Mesendoderm (in vitro differentiated cells): ENCODE data around the gene SLC4A11.

Source experiments
- DNase-seq: peaks from one replicate; pipeline ENCODE4 v3.0.0; 2013
- H2AK5ac ChIP-seq: 2 replicates; pipeline ENCODE4 v1.6.1; 2013; ENCODE audit warnings: low read length, inconsistent platforms
- H2BK120ac ChIP-seq: 2 replicates; pipeline ENCODE4 v1.6.1; 2013; ENCODE audit warnings: low read depth, mild to moderate bottlenecking, low read length, moderate library complexity, mixed read lengths
- H2BK15ac ChIP-seq: replicated peaks from 2 replicates; pipeline ENCODE4 v1.6.1; 2013; ENCODE audit warnings: low read depth, mild to moderate bottlenecking, moderate library complexity
- H2BK5ac ChIP-seq: 2 replicates; pipeline ENCODE4 v1.6.1; 2013; ENCODE audit warnings: low read length, inconsistent platforms
- H3K18ac ChIP-seq: 2 replicates; pipeline ENCODE4 v1.6.1; 2013; ENCODE audit warnings: mild to moderate bottlenecking, low read length, mixed read lengths
- H3K23ac ChIP-seq: one replicate; pipeline ENCODE4 v1.6.1; 2013; ENCODE audit warnings: low read length
- H3K27ac ChIP-seq: 2 replicates; pipeline ENCODE4 v1.5.1; 2013; ENCODE audit warnings: low read depth, mild to moderate bottlenecking, inconsistent platforms, low read length, moderate library complexity
- H3K27me3 ChIP-seq: 2 replicates; pipeline ENCODE4 v1.6.1; 2013; ENCODE audit warnings: low read length, control low read depth, mild to moderate bottlenecking, inconsistent platforms; ENCODE audit not compliant: insufficient read depth, poor library complexity
- H3K36me3 ChIP-seq: 2 replicates; pipeline ENCODE4 v1.6.1; 2013; ENCODE audit warnings: low read length, inconsistent platforms; ENCODE audit not compliant: control insufficient read depth, insufficient read depth
- H3K4ac ChIP-seq: one replicate; pipeline ENCODE4 v1.6.1; 2013; ENCODE audit warnings: low read depth, mild to moderate bottlenecking, low read length, moderate library complexity
- H3K4me1 ChIP-seq: 2 replicates; pipeline ENCODE4 v1.6.1; 2013; ENCODE audit warnings: low read depth, low read length, inconsistent platforms; ENCODE audit not compliant: control insufficient read depth
- H3K4me2 ChIP-seq: 2 replicates; pipeline ENCODE4 v1.6.1; 2013; ENCODE audit warnings: low read length
- H3K4me3 ChIP-seq: 2 replicates; pipeline ENCODE4 v1.5.1; 2013; ENCODE audit warnings: mild to moderate bottlenecking, low read length
- H3K56ac ChIP-seq: one replicate; pipeline ENCODE4 v1.6.1; 2013; ENCODE audit warnings: low read length
- H3K79me1 ChIP-seq: 2 replicates; pipeline ENCODE4 v1.6.1; 2013; ENCODE audit warnings: low read length, inconsistent platforms
- H3K79me2 ChIP-seq: 2 replicates; pipeline ENCODE4 v1.6.1; 2013; ENCODE audit warnings: mild to moderate bottlenecking, low read length; ENCODE audit not compliant: control insufficient read depth, insufficient read depth
- H3K9ac ChIP-seq: 2 replicates; pipeline ENCODE4 v1.6.1; 2013; ENCODE audit warnings: low read length, inconsistent platforms
- H4K5ac ChIP-seq: one replicate; pipeline ENCODE4 v1.6.1; 2013; ENCODE audit warnings: low read length
- H4K8ac ChIP-seq: one replicate; pipeline ENCODE4 v1.6.1; 2013; ENCODE audit warnings: low read depth, mild to moderate bottlenecking, control low read depth, low read length, moderate library complexity
- WGBS: extraction: QIAGEN DNeasy Blood & Tissue Kit; methylation state at CpG from one replicate; pipeline ENCODE4 v1.1.7; 2013; ENCODE audit warnings: low lambda C conversion rate, missing lambda C conversion rate; ENCODE audit not compliant: insufficient coverage; ENCODE audit errors: extremely low coverage; 5-methylcytosine and 5-hydroxymethylcytosine counted together

Gene SLC4A11

DNA sequence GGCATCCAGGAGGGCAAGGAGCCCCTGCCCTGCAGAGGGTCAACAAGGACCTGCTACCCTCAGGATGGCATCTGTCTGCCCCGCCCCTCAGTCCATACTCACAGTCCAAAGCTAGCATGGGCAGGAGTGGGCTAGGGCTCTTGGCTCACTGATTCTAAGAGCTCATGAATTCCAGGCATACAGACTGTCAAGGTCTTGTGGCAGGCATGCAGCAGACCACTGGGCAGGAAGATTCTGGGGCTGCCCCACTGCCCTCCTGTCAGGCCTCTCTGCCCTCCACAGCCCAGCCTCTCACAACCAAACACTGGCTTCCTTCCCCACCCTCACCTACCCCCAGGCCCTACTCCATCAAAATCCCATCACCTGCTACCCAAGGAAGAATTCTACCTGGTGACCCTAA is 5.6 kb upstream of the SLC4A11 start:
- Histone ChIP-seq H3K27me3 (no peaks in the 10 kb centered on the region), H3K79me2 (no peaks in the 10 kb centered on the region)
- WGBS = no CpG with 5 or more reads among the region's 1 CpG

DNA sequence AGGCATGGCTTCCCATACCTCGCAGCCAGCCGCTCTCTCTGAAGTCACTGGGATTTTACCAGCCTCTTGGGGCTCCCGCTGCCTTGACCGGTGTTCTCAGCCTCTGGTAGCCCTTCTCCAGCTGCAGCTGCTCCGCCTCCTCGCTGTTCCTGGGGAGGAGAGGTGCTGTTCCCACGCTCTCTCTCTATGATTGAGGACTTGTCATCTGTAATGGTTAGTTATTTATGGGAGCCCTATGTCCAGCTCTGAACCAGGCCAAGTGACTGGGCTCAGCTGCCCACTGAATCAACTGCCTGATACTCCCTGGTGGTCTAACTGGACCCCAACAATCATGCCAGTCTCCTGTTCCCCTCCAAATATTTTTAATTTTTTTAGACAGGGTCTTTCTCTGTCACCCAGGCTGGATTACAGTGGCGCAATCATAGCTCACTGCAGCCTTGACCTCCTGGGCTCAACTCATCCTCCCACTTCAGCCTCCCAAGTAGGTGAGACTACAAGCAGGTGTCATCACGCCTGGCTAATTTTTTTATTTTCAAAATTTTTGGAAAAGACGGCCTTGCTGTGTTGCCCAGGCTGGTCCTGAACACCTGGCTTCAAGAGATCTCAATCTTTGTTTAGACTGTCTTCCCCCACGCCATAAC is 4.8 kb upstream of the SLC4A11 start:
- Histone ChIP-seq H3K4me2 (no peak overlapping the region), H3K23ac (no peak overlapping the region), H3K27ac (no peak overlapping the region), H2BK5ac (no peak overlapping the region), H3K18ac (no peak overlapping the region), H3K4me1 (peaks cover 2% of the 10 kb centered on the region), H3K4ac (no peak overlapping the region), H4K8ac (no peak overlapping the region), H4K5ac (no peak overlapping the region), H3K27me3 (no peaks in the 10 kb centered on the region), H3K56ac (no peak overlapping the region), H3K9ac (no peak overlapping the region), H2BK120ac (no peak overlapping the region), H3K4me3 (no peak overlapping the region), H3K79me1 (no peaks in the 10 kb centered on the region), H2BK15ac (no peak overlapping the region), H2AK5ac (no peak overlapping the region), H3K36me3 (no peaks in the 10 kb centered on the region), H3K79me2 (no peaks in the 10 kb centered on the region)
- WGBS = no CpG with 5 or more reads among the region's 11 CpGs
- no peak for DNase-seq

More for the DNA sequence above, 5.6 kb upstream of the SLC4A11 start:
- H3K9ac ChIP-seq = no peak overlapping the region
- H3K4ac ChIP-seq = no peak overlapping the region
- H3K36me3 ChIP-seq = no peaks in the 10 kb centered on the region
- H3K4me3 ChIP-seq = no peak overlapping the region
- no peak overlapping the region for H2BK15ac ChIP-seq
- H4K5ac ChIP-seq = no peak overlapping the region
- no peak overlapping the region for H4K8ac ChIP-seq
- H3K56ac ChIP-seq = no peak overlapping the region
- no peak overlapping the region for H3K27ac ChIP-seq
- H3K18ac ChIP-seq = no peak overlapping the region
- no peak overlapping the region for H2AK5ac ChIP-seq
- H3K4me2 ChIP-seq = no peak overlapping the region
- H3K79me1 ChIP-seq = no peaks in the 10 kb centered on the region
- no peak overlapping the region for H2BK5ac ChIP-seq
- peaks cover 2% of the 10 kb centered on the region for H3K4me1 ChIP-seq
- H2BK120ac ChIP-seq = no peak overlapping the region
- H3K23ac ChIP-seq = no peak overlapping the region
- no peak for DNase-seq

DNA sequence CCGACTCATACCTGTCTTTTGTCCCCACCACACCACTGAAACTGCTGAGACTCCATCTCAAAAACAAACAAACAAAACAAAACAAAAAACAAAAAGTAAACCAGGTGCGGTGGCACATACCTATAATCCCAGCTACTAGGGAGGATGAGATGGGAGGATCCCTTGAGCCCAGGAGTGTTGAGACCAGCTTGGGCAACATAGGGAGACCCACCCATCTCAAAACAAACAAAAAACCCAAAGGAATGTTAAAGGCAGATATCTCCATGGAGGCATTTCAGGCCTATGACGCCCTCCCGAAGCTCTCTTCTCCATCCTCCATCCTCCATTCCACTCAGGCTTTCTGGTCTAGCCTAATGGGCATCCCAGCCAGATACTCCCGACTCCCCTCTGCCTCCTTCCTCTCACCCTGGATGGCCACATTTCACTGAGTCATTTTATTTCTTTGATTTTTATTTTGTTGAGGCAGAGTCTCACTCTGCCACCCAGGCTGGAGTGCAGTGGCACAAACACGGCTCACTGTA is 3.2 kb upstream of the SLC4A11 start:
- H3K27ac ChIP-seq = no peak overlapping the region
- H2BK120ac ChIP-seq = no peak overlapping the region
- H2AK5ac ChIP-seq = no peak overlapping the region
- no peaks in the 10 kb centered on the region for H3K79me1 ChIP-seq
- no peak overlapping the region for H3K56ac ChIP-seq
- no peaks in the 10 kb centered on the region for H3K79me2 ChIP-seq
- no peak overlapping the region for H4K5ac ChIP-seq
- H3K4me2 ChIP-seq = no peak overlapping the region
- H3K9ac ChIP-seq = no peak overlapping the region
- H3K4me3 ChIP-seq = no peak overlapping the region
- peaks cover 9% of the 10 kb centered on the region for H3K27me3 ChIP-seq
- H3K4me1 ChIP-seq = no peaks in the 10 kb centered on the region
- no peak overlapping the region for H2BK15ac ChIP-seq
- H2BK5ac ChIP-seq = no peak overlapping the region
- H3K18ac ChIP-seq = no peak overlapping the region
- WGBS = no CpG with 5 or more reads among the region's 6 CpGs
- no peak overlapping the region for H3K23ac ChIP-seq
- DNase-seq = no peak
- no peak overlapping the region for H4K8ac ChIP-seq
- no peaks in the 10 kb centered on the region for H3K36me3 ChIP-seq
- no peak overlapping the region for H3K4ac ChIP-seq

DNA sequence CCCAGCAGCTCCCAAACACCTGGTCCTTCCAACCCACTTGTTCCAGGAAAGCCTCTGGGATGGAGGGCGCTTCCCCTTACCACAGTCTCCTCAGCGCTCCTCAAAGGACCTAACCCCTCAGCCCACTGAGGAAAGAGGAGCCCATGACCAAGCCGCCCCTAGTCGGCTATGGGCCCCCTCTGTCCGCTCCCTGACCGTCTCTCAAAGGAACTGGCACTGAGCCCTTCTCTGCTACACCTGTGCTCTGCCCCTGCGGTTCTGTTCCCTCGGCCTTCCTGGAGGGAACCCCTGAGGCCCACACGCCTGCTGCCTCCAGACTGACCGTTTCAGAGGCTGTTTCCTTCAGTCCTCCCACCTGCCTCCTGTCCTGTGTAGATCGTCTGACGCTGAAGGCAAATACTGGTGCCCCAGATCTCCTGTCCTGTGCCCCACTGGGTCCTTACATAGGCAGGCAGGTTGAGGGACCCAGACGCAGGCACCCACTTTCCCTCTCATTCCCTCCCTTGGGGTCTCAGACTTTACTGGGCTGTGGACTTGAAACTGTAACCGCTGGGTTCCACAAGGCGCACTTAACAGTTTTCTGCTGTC is 1.9 kb upstream of the SLC4A11 start:
- H3K79me1 ChIP-seq = no peaks in the 10 kb centered on the region
- no peaks in the 10 kb centered on the region for H3K4me1 ChIP-seq
- no peak overlapping the region for H3K18ac ChIP-seq
- no peak overlapping the region for H3K9ac ChIP-seq
- DNase-seq = no peak
- no peak overlapping the region for H3K4ac ChIP-seq
- no peak overlapping the region for H3K23ac ChIP-seq
- H3K27ac ChIP-seq = no peak overlapping the region
- WGBS = no CpG with 5 or more reads among the region's 15 CpGs
- no peak overlapping the region for H2BK15ac ChIP-seq
- no peak overlapping the region for H3K4me2 ChIP-seq
- no peak overlapping the region for H4K8ac ChIP-seq
- no peak overlapping the region for H3K4me3 ChIP-seq
- no peak overlapping the region for H4K5ac ChIP-seq
- H2BK5ac ChIP-seq = no peak overlapping the region
- H3K27me3 ChIP-seq = peaks cover 9% of the 10 kb centered on the region
- H3K79me2 ChIP-seq = no peaks in the 10 kb centered on the region
- H3K56ac ChIP-seq = no peak overlapping the region
- no peaks in the 10 kb centered on the region for H3K36me3 ChIP-seq
- no peak overlapping the region for H2BK120ac ChIP-seq
- no peak overlapping the region for H2AK5ac ChIP-seq

DNA sequence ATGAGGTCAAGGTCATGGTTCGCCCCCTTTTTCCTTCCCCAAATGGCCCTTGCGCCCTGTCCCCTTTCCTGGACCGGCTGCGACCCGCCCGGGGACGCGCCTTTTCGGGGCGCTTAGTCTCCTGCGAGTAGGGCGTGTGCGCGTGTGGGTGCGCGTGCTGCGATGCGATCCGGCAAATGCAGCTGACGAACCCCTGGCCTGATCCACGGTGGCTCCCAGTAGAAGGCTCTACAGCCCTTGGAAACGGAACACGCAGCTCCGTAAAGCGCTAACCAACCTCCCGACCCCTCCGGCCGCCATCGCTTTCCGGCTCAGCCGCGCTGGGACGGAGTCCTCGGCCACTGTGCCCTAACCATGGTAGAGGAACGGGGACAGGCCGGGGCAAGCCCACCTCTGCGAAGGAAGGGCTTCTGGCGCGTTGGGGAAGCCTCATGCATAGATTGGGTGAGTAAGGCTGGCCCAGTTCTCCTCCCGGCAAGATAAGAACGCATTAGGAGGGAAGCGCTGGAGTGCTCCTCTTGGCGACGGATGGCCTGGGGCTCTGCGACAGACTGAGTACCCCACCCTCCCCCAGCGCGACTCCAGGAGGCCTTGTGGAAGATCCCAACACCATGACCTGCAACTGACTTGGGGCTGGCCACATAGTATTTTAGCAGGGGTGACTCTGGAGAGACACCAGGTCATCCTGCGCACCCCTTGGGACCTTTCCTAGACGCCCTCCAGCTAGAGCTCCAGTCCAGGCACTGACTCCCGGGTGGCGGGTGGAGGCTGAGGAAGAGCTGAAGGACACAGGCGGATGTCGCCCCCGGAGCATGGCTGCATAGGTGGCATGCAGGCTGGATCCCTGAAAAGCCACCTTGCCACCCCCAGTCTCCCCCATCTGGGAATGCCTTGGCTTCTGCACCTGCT is 1.1 kb upstream of the SLC4A11 start:
- Histone ChIP-seq H2AK5ac (no peak overlapping the region), H3K79me2 (no peaks in the 10 kb centered on the region), H3K4me3 (peak overlapping the region; percentile 58), H3K18ac (peak overlapping the region; percentile 7), H3K4me2 (peak overlapping the region; percentile 86), H3K79me1 (no peaks in the 10 kb centered on the region), H3K9ac (peak overlapping the region; percentile 58), H3K27me3 (peaks cover 9% of the 10 kb centered on the region), H4K8ac (no peak overlapping the region), H3K27ac (no peak overlapping the region), H3K4me1 (no peaks in the 10 kb centered on the region), H2BK120ac (no peak overlapping the region), H2BK5ac (no peak overlapping the region), H3K36me3 (no peaks in the 10 kb centered on the region), H3K4ac (no peak overlapping the region), H2BK15ac (no peak overlapping the region), H3K56ac (peak overlapping the region; percentile 75), H3K23ac (peak overlapping the region; percentile 56), H4K5ac (no peak overlapping the region)
- WGBS = no CpG with 5 or more reads among the region's 54 CpGs
- DNase-seq = peak; percentile 59
